NCI-H2171 (cell line): Measurements from ENCODE around the gene ZNF552.
"Not testable (repeated sequence)": the region's sequence is repeated elsewhere in the genome, so short reads cannot be mapped to it uniquely, and the experiment has no call there.

Experiments
- DNase-seq: peaks from one replicate; lab custom pipeline; 2025; lab: John Stamatoyannopoulos, UW

The ZNF552 gene

DNA sequence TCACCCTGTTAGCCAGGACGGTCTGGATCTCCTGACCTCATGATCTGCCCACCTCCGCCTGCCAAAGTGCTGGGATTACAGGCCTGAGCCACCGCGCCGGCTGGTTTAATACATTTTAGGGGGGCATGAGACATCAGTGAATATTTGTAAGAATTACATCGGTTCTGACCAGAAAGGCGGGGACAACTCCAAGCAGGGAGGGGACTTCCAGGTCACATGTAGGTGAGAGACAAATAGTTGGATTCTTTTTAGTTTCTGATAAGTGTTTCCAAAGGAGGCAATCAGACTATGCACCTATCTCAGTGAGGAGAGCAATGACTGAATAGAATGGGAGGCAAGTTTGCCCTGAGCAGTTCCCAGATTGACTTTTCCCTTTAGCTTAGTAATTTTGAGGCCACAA is 3.7 kb upstream of the ZNF552 start:
- DNase-seq, result no peak

- no peak for DNase-seq
Observed at GRCh38 chr19:57817976-57818375, 3.3 kb upstream of the ZNF552 start.

DNA sequence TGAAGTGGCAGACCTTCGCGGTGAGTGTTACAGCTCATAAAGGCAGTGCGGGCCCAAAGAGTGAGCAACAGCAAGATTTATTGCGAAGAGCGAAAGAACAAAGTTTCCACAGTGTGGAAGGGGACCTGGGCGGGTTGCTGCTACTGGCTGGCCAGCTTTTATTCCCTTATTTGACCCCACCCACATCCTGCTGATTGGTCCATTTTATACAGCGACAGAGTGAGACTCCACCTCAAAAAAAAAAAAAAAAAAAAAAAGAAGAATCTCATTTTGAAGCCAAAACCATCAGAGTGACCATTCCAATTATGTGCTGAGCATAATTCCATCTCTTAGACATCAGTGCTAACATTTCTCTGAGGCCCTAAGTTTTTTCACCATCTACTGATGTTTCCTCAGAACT is 1.9 kb upstream of the ZNF552 start:
- no peak for DNase-seq

- DNase-seq, result no peak
Observed at GRCh38 chr19:57815247-57816075, 748 bp upstream of the ZNF552 start.

- no peak for DNase-seq
Observed at GRCh38 chr19:57813919-57814504, 701 bp downstream of the ZNF552 start.

GRCh38 chr19:57812975-57813820 is 1.5 kb downstream of the ZNF552 start:
- DNase-seq, result not testable (repeated sequence)

DNA sequence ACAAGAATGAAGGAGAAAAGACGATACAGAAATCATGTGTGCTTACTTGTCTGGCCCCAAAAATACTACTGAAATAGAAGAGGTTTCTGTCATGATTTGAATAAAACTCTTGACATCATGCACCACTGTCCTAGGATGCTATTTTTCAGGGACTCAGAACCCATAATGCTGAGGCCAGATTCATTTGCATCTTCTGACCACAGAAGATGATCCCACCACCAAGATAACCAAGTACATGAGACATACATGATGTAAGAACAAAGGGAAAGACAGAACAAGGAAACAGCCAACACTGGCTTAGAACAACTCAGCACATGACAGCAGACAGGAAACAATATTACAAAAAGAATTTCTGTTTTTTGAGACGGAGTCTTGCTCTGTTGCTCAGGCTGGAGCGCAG is 2.5 kb downstream of the ZNF552 start:
- no peak for DNase-seq

DNA sequence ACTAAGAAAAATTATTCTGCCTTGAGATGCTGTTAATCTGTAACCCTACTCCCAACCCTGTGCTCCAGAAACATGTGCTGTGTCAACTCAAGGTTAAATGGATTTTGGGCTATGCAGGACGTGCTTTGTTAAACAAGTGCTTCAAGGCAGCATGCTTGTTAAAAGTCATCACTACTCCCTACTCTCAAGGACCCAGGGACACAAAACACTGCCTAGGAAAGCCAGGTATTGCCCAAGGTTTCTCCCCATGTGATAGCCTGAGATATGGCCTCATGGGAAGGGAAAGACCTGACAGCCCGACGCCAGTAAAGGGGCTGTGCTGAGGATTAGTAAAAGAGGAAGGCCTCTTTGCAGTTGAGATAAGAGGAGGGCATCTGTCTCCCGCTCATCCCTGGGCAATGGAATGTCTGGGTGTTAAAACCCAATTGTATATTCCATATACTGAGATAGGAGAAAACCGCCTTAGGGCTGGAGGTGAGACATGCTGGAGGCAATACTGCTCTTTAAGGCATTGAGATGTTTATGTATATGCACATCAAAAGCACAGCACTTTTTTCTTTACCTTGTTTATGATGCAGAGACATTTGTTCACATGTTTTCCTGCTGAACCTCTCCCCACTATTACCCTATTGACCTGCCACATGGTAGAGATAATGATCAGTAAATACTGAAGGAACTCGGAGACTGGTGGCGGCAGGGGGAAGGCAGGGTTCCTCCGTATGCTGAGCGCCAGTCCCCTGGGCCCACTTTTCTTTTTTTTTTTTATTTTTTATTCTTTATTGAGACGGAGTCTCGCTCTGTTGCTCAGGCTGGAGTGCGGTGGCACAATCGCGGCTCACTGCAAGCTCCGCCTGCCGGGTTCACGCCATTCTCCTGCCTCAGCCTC is 4.1 kb downstream of the ZNF552 start:
- not testable (repeated sequence) for DNase-seq

GRCh38 chr19:57807541-57807940 is 7.2 kb downstream of the ZNF552 start:
- no peak for DNase-seq

GRCh38 chr19:57803594-57804325 is 11.0 kb downstream of the ZNF552 start:
- DNase-seq, result no peak

GRCh38 chr19:57803265-57803593 is 11.5 kb downstream of the ZNF552 start:
- DNase-seq, result no peak

GRCh38 chr19:57802269-57802668 is 12.4 kb downstream of the ZNF552 start:
- DNase-seq, result no peak

DNA sequence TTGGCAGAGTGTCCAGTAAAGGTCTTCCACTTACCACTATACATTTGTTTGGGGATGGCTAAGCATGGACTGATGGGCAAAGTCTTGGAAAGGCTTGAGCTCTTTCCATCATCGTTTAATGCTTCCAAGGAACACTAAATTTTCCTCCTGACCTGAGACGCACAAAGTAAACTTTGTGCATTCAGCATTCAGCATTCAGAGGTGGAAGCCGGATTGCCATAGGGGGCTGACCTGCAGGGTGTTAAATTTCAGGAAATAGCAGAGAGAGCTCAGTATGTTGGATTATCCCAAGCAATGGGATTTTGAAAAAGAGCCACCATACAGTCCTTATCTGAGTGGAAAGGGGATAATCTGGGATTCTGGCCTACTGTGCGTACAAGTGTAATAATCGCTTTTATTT is 14.0 kb downstream of the ZNF552 start:
- no peak for DNase-seq

GRCh38 chr19:57796580-57796979 is 18.1 kb downstream of the ZNF552 start:
- DNase-seq, result not testable (repeated sequence)

DNA sequence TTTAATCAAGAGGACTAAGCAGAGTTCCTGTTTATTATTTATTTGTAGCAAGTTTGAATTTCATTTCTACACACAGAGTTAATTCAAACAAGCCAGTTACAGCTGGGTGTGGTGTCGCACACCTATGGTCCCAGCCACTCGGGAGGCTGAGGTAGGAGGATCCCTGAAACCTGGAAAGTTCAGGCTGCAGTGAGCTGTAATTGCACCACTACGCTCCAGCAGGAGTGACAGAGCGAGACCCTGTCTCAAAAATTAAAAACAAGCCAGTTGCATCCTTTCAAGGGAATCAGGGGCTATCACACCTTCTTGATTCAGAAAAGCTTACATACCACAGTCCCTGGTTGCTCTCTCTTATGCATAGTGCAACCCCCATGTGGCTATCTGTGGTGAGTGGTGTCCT is 25.4 kb downstream of the ZNF552 start:
- no peak for DNase-seq

GRCh38 chr19:57788114-57788692 is 26.5 kb downstream of the ZNF552 start:
- DNase-seq, result no peak

GRCh38 chr19:57786906-57787305 is 27.8 kb downstream of the ZNF552 start:
- no peak for DNase-seq

DNA sequence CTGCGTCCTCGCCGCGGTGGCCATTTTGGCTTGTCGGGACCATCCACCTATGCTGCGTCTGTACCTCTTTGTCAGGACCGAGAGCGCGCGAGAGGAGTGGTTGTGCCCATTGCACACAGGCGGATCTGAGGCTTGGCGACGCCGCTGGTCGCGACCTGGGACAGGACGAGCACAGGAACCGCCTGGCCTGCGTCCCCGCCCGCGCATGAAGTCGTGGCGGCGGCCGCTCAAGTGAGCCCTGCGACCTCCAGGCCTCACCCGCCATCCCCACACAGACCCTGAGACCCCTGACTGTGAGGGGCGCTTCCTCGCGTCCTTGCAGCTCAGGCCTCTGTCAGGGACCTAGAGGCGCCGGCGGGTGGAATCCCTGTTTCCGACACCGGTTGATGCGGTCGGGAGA is 28.4 kb downstream of the ZNF552 start:
- no peak for DNase-seq

GRCh38 chr19:57779220-57779845 is 35.4 kb downstream of the ZNF552 start:
- DNase-seq, result no peak

DNA sequence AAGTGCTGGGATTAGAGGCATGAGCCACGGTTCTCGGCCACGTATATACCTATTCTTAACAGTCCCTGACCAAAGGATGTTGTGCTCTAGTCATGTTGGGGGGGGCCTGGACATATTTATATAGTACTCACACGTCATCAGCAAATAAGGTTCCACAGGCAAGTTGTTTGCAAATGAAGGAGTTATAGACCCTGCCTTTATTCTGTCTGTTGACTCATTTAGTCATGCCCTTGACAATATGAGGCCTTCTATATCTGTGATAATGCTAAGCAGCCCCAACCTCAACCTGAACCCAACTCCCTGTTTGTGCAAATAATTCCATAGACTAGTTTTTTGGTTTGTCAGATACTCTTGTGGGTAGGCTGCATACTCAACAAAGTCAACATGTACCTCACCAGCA is 36.4 kb downstream of the ZNF552 start:
- no peak for DNase-seq
